Suprapubic skin (tissue), 4 donors: ENCODE data around the gene RBM47. TPM values are rescaled to one million over a fixed set of nuclear protein-coding genes. Genes with fewer than 3 reads are reported as not detected.

Source experiments
- DNase-seq, 2 donors: peaks; one replicate each; pipeline ENCODE4 v3.0.0-alpha.2; 2019; ENCODE audit warnings: low spot score in 2 of 2
- H3K27ac ChIP-seq: fragments of 200-600 bp; sonication (generic); one replicate; pipeline ENCODE4 v1.5.1; 2019
- H3K27me3 ChIP-seq: fragments of 200-600 bp; sonication (generic); one replicate; pipeline ENCODE4 v1.5.1; 2019
- H3K36me3 ChIP-seq: fragments of 200-600 bp; sonication (generic); one replicate; pipeline ENCODE4 v1.5.1; 2019
- H3K4me1 ChIP-seq: fragments of 200-600 bp; sonication (generic); one replicate; pipeline ENCODE4 v1.5.1; 2019
- H3K4me3 ChIP-seq: fragments of 200-600 bp; sonication (generic); one replicate; pipeline ENCODE4 v1.5.1; 2019; ENCODE audit warnings: mild to moderate bottlenecking
- H3K9me3 ChIP-seq: fragments of 200-600 bp; sonication (generic); one replicate; pipeline ENCODE4 v1.5.1; 2019
- CTCF ChIP-seq, 2 donors: fragments of 200-600 bp in 1 of 2; fragments of 450-650 bp in 1 of 2; sonication (generic) in 1 of 2; IDR thresholded peaks; one replicate each; pipeline ENCODE4 v1.5.1; 2016 to 2019; ENCODE audit warnings: antibody characterized with exemption in 2 of 2, mild to moderate bottlenecking in 1 of 2, moderate library complexity in 1 of 2
- EP300 ChIP-seq: sonication (generic); formaldehyde crosslinking; IDR thresholded peaks from one replicate; pipeline ENCODE4 v1.6.1; 2017; ENCODE audit warnings: antibody characterized with exemption
- POLR2A ChIP-seq, 2 donors: fragments of 450-650 bp; IDR thresholded peaks; one replicate each; pipeline ENCODE4 v1.6.1; 2017; ENCODE audit warnings: antibody characterized with exemption in 2 of 2, mild to moderate bottlenecking in 2 of 2, moderate library complexity in 2 of 2
- POLR2AphosphoS5 ChIP-seq, 3 donors: sonication (generic); formaldehyde crosslinking; IDR thresholded peaks; one replicate each; pipeline ENCODE4 v1.6.1; 2017; ENCODE audit warnings: antibody characterized with exemption in 3 of 3
- WGBS: methylation state at CpG from one replicate; pipeline ENCODE4 v1.1.5; 2018; 5-methylcytosine and 5-hydroxymethylcytosine counted together
- total RNA-seq, 4 donors: library from RNA; depleted of rRNA; stranded (reverse); fragments of >200 nt; gene quantifications; one replicate each; pipeline ENCODE4 v1.1.0, GENCODE V29; 2016

Gene RBM47
- 100 to 1,000 TPM in 1 of 4 donors, 10 to 100 TPM in 3; 40.2 to 286 (median 47.4) TPM for total RNA-seq

GRCh38 chr4:40629401-40630334 is at the start of gene RBM47:
TSS of gene RBM47 (minus strand) at chr4:40629864. CDS start at chr4:40438893, 190,971 bp downstream.
- Histone ChIP-seq H3K36me3 (no peaks in the 10 kb centered on the region), H3K4me3 (peak within 1 kb of the TSS; percentile 73), H3K9me3 (no peaks in the 10 kb centered on the region), H3K4me1 (peaks cover 26% of the 10 kb centered on the region), H3K27ac (peak within 1 kb of the TSS; percentile 95), H3K27me3 (no peaks in the 10 kb centered on the region)
- peak; percentile 79 to 89 for DNase-seq
- TF ChIP-seq EP300: no peak
- peak in 1 of 3 donors; percentile 42 for TF ChIP-seq POLR2AphosphoS5 (IDR thresholded peaks at IDR 0.05)
- TF ChIP-seq POLR2A (IDR thresholded peaks at IDR 0.05): peak in 1 of 2 donors; percentile 30
- WGBS: 1% methylated on average over 44 of the region's 53 CpGs

- Histone ChIP-seq H3K9me3 (no peaks in the 10 kb centered on the region), H3K4me3 (no peak overlapping the region), H3K27ac (no peak overlapping the region), H3K4me1 (no peaks in the 10 kb centered on the region), H3K27me3 (no peaks in the 10 kb centered on the region), H3K36me3 (no peaks in the 10 kb centered on the region)
- no peak for TF ChIP-seq POLR2AphosphoS5 (IDR thresholded peaks at IDR 0.05)
- no peak for TF ChIP-seq POLR2A (IDR thresholded peaks at IDR 0.05)
- TF ChIP-seq EP300: no peak
- TF ChIP-seq CTCF (IDR thresholded peaks at IDR 0.05): no peak
- 80% methylated on average over 6 of the region's 6 CpGs for WGBS
- no peak for DNase-seq
Observed at GRCh38 chr4:40678421-40678820, 48.8 kb upstream of the RBM47 start.

- Histone ChIP-seq H3K36me3 (no peaks in the 10 kb centered on the region), H3K27me3 (no peaks in the 10 kb centered on the region), H3K4me1 (peaks cover 3% of the 10 kb centered on the region), H3K27ac (no peak overlapping the region), H3K4me3 (no peak overlapping the region), H3K9me3 (no peaks in the 10 kb centered on the region)
- no peak for DNase-seq
- no peak for TF ChIP-seq POLR2AphosphoS5 (IDR thresholded peaks at IDR 0.05)
- TF ChIP-seq EP300: no peak
- no peak for TF ChIP-seq POLR2A (IDR thresholded peaks at IDR 0.05)
- no peak for TF ChIP-seq CTCF (IDR thresholded peaks at IDR 0.05)
- 76% methylated on average over 6 of the region's 6 CpGs for WGBS
Observed at GRCh38 chr4:40675166-40675565, 45.5 kb upstream of the RBM47 start.

GRCh38 chr4:40672528-40673522 is 43.2 kb upstream of the RBM47 start:
- TF ChIP-seq POLR2A (IDR thresholded peaks at IDR 0.05) (no peak), POLR2AphosphoS5 (IDR thresholded peaks at IDR 0.05) (no peak), CTCF (IDR thresholded peaks at IDR 0.05) (no peak), EP300 (no peak)
- no peak overlapping the region for H3K4me3 ChIP-seq
- 62% methylated on average over 14 of the region's 15 CpGs for WGBS
- H3K27ac ChIP-seq: no peak overlapping the region
- no peak for DNase-seq
- H3K27me3 ChIP-seq: no peaks in the 10 kb centered on the region
- no peaks in the 10 kb centered on the region for H3K9me3 ChIP-seq
- H3K36me3 ChIP-seq: no peaks in the 10 kb centered on the region
- peaks cover 3% of the 10 kb centered on the region for H3K4me1 ChIP-seq

- H3K9me3 ChIP-seq: no peaks in the 10 kb centered on the region
- TF ChIP-seq POLR2AphosphoS5 (IDR thresholded peaks at IDR 0.05): no peak
- TF ChIP-seq POLR2A (IDR thresholded peaks at IDR 0.05): no peak
- TF ChIP-seq CTCF (IDR thresholded peaks at IDR 0.05): no peak
- TF ChIP-seq EP300: no peak
- no peaks in the 10 kb centered on the region for H3K36me3 ChIP-seq
- DNase-seq: no peak
- no peaks in the 10 kb centered on the region for H3K27me3 ChIP-seq
- 95% methylated on average over 8 of the region's 8 CpGs for WGBS
- peaks cover 3% of the 10 kb centered on the region for H3K4me1 ChIP-seq
- H3K27ac ChIP-seq: no peak overlapping the region
- H3K4me3 ChIP-seq: no peak overlapping the region
Observed at GRCh38 chr4:40669504-40669903, 39.8 kb upstream of the RBM47 start.
